Tibial nerve (tissue), 4 donors: Measurements from ENCODE around the gene BRI3BP.

Experiments
- CTCF ChIP-seq, 5 experiments: fragments of 200-600 bp in 3 of 5; fragments of 450-650 bp in 2 of 5; sonication (generic) in 3 of 5; IDR thresholded peaks; one replicate each; pipeline ENCODE4 v1.5.1; 2016 to 2019; ENCODE audit warnings: antibody characterized with exemption in 5 of 5, mild to moderate bottlenecking in 3 of 5, moderate library complexity in 2 of 5
- EP300 ChIP-seq, 2 donors: sonication (generic); formaldehyde crosslinking; IDR thresholded peaks; one replicate each; pipeline ENCODE4 v1.6.1; 2017; ENCODE audit warnings: antibody characterized with exemption in 2 of 2, mild to moderate bottlenecking in 1 of 2
- POLR2A ChIP-seq, 2 donors: fragments of 450-650 bp; IDR thresholded peaks; one replicate each; pipeline ENCODE4 v1.6.1; 2017; ENCODE audit warnings: antibody characterized with exemption in 2 of 2, mild to moderate bottlenecking in 2 of 2, moderate library complexity in 2 of 2

GRCh38 chr12:124995200-124995961, 1.9 kb downstream of the BRI3BP start:
- TF ChIP-seq CTCF (IDR thresholded peaks at IDR 0.05) (no peak), POLR2A (IDR thresholded peaks at IDR 0.05) (no peak), EP300 (IDR thresholded peaks at IDR 0.05) (no peak)
